Measurements from ENCODE around the gene ZSCAN4. TPM values are rescaled to one million over a fixed set of nuclear protein-coding genes. Genes with fewer than 3 reads are reported as not detected.

Gene ZSCAN4
- total and polyA plus RNA-seq, 2 donors = 0.05 to 0.96 TPM

Other genes starting within 250 kb of the ZSCAN4 start
- 11.2 TPM for gene ZNF749, start 233.6 kb upstream of the ZSCAN4 start, total RNA-seq
- gene ZNF749, start 233.6 kb upstream of the ZSCAN4 start, polyA plus RNA-seq = 8.5 TPM
- gene VN1R1, start 211.8 kb upstream of the ZSCAN4 start, total RNA-seq = 0.42 TPM
- gene VN1R1, start 211.8 kb upstream of the ZSCAN4 start, polyA plus RNA-seq = 0.48 TPM
- 17.0 TPM for gene ZNF772, start 191.4 kb upstream of the ZSCAN4 start, total RNA-seq
- 3.6 TPM for gene ZNF772, start 191.4 kb upstream of the ZSCAN4 start, polyA plus RNA-seq
- gene ZNF419, start 181.2 kb upstream of the ZSCAN4 start, total RNA-seq = 10.7 TPM
- gene ZNF419, start 181.2 kb upstream of the ZSCAN4 start, polyA plus RNA-seq = 12.2 TPM
- 9.6 TPM for gene ZNF773, start 169.0 kb upstream of the ZSCAN4 start, total RNA-seq
- gene ZNF773, start 169.0 kb upstream of the ZSCAN4 start, polyA plus RNA-seq = 7.0 TPM
- 7.0 TPM for gene ZNF549, start 141.6 kb upstream of the ZSCAN4 start, total RNA-seq
- gene ZNF549, start 141.6 kb upstream of the ZSCAN4 start, polyA plus RNA-seq = 6.3 TPM
- gene ZNF550, start 109.1 kb upstream of the ZSCAN4 start, total RNA-seq = 11.8 TPM
- 8.0 TPM for gene ZNF550, start 109.1 kb upstream of the ZSCAN4 start, polyA plus RNA-seq
- gene ZNF416, start 90.0 kb upstream of the ZSCAN4 start, total RNA-seq = 7.1 TPM
- gene ZNF416, start 90.0 kb upstream of the ZSCAN4 start, polyA plus RNA-seq = 4.4 TPM
- gene ZIK1, start 84.8 kb upstream of the ZSCAN4 start, total RNA-seq = 12.2 TPM
- gene ZIK1, start 84.8 kb upstream of the ZSCAN4 start, polyA plus RNA-seq = 6.0 TPM
- 6.2 TPM for gene ZNF530, start 69.0 kb upstream of the ZSCAN4 start, total RNA-seq
- 3.9 TPM for gene ZNF530, start 69.0 kb upstream of the ZSCAN4 start, polyA plus RNA-seq
- gene ZNF134, start 54.7 kb upstream of the ZSCAN4 start, total RNA-seq = 18.8 TPM
- gene ZNF134, start 54.7 kb upstream of the ZSCAN4 start, polyA plus RNA-seq = 9.0 TPM
- gene ZNF211, start 35.8 kb upstream of the ZSCAN4 start, total RNA-seq = 18.2 TPM
- gene ZNF211, start 35.8 kb upstream of the ZSCAN4 start, polyA plus RNA-seq = 24.6 TPM
- 11.1 TPM for gene ZNF551, start 13.0 kb downstream of the ZSCAN4 start, total RNA-seq
- 3.4 TPM for gene ZNF551, start 13.0 kb downstream of the ZSCAN4 start, polyA plus RNA-seq
- 10.5 TPM for gene ZNF154, start 40.3 kb downstream of the ZSCAN4 start, total RNA-seq
- gene ZNF154, start 40.3 kb downstream of the ZSCAN4 start, polyA plus RNA-seq = 10.8 TPM
- gene ZNF671, start 58.7 kb downstream of the ZSCAN4 start, total RNA-seq = 21.9 TPM
- 19.8 TPM for gene ZNF671, start 58.7 kb downstream of the ZSCAN4 start, polyA plus RNA-seq
- gene ZNF776, start 77.9 kb downstream of the ZSCAN4 start, total RNA-seq = 25.1 TPM
- gene ZNF776, start 77.9 kb downstream of the ZSCAN4 start, polyA plus RNA-seq = 13.8 TPM
- gene ZNF586, start 100.7 kb downstream of the ZSCAN4 start, total RNA-seq = 26.9 TPM
- 15.2 TPM for gene ZNF586, start 100.7 kb downstream of the ZSCAN4 start, polyA plus RNA-seq
- 7.3 TPM for gene ZNF552, start 146.0 kb downstream of the ZSCAN4 start, total RNA-seq
- 7.8 TPM for gene ZNF552, start 146.0 kb downstream of the ZSCAN4 start, polyA plus RNA-seq
- gene ZNF587B, start 161.4 kb downstream of the ZSCAN4 start, total RNA-seq = 12.4 TPM
- 9.1 TPM for gene ZNF587B, start 161.4 kb downstream of the ZSCAN4 start, polyA plus RNA-seq
- gene ZNF587, start 180.9 kb downstream of the ZSCAN4 start, total RNA-seq = 16.6 TPM
- gene ZNF587, start 180.9 kb downstream of the ZSCAN4 start, polyA plus RNA-seq = 25.4 TPM
- gene ZNF814, start 220.1 kb downstream of the ZSCAN4 start, total RNA-seq = 19.5 TPM
- 16.7 TPM for gene ZNF814, start 220.1 kb downstream of the ZSCAN4 start, polyA plus RNA-seq
- 15.1 TPM for gene ZNF417, start 247.7 kb downstream of the ZSCAN4 start, total RNA-seq
- gene ZNF417, start 247.7 kb downstream of the ZSCAN4 start, polyA plus RNA-seq = 5.4 TPM